ENCODE data around the gene FAM131A.

Gene FAM131A

DNA sequence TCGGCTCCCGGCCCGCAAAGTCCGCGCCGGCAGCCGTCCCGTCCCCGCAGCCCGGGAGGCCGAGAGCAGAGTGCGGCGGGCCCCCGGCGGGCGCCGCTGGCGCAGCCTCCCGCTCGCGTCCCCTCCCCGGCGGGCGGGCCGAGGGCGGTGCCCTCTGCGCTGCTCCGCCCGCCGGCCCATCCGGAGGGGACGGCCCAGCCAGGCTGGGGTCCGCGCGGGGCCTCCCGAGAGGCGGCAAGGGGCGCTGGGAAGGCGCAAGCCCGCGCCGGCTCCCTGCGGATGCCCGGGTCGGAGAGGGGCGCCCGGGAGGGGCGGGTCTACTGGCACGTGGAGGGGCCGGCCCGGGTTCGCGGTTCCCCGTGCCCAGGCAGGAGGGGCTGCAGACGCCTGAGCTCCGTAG lies 24.1 kb downstream of the FAM131A start, which contains the start of the genes CLCN2 and POLR2H (continued):
- TF ChIP-seq ATF2 (tag by site-specific recombination; IDR thresholded peaks at IDR 0.05; ENCODE audit: low read depth) (no peak), PBX3 (CRISPR knock-in tag; IDR thresholded peaks at IDR 0.05) (0 out of 2 replicates have a peak, but pooled peaks have one; percentile 32), ZNF610 (tag by site-specific recombination; IDR thresholded peaks at IDR 0.05; ENCODE audit: borderline replicate concordance) (no peak), GLIS2 (tag by site-specific recombination; IDR thresholded peaks at IDR 0.05) (peak; percentile 40; the same call in 1 of the 2 replicates), ZFP41 (tag by site-specific recombination; IDR thresholded peaks at IDR 0.05; ENCODE audit: borderline replicate concordance) (no peak), EGR2 (tag by site-specific recombination; IDR thresholded peaks at IDR 0.05; ENCODE audit: low read depth) (no peak), AEBP2 (tag by site-specific recombination; IDR thresholded peaks at IDR 0.05; ENCODE audit: borderline replicate concordance) (no peak), ZFP69B (tag by site-specific recombination; IDR thresholded peaks at IDR 0.05) (no peak), WT1 (tag by site-specific recombination; IDR thresholded peaks at IDR 0.05) (no peak), PRDM6 (tag by site-specific recombination; IDR thresholded peaks at IDR 0.05) (no peak), ZNF174 (tag by site-specific recombination; IDR thresholded peaks at IDR 0.05) (no peak), SETDB1 (IDR thresholded peaks at IDR 0.05; ENCODE audit: insufficient read length, low read length) (no peak), ZNF530 (tag by site-specific recombination; IDR thresholded peaks at IDR 0.05; ENCODE audit: low read depth) (no peak), ZNF768 (tag by site-specific recombination; IDR thresholded peaks at IDR 0.05) (no peak), GFI1B (tag by site-specific recombination; IDR thresholded peaks at IDR 0.05) (no peak), ZXDB (tag by site-specific recombination; IDR thresholded peaks at IDR 0.05) (peak; percentile 86), ZBTB21 (tag by site-specific recombination; IDR thresholded peaks at IDR 0.05) (no peak), FEZF1 (tag by site-specific recombination; IDR thresholded peaks at IDR 0.05) (no peak), ZNF184 (tag by site-specific recombination; IDR thresholded peaks at IDR 0.05) (no peak), IKZF3 (tag by site-specific recombination; IDR thresholded peaks at IDR 0.05) (no peak)
- TF ChIP-seq, protein P1, sequence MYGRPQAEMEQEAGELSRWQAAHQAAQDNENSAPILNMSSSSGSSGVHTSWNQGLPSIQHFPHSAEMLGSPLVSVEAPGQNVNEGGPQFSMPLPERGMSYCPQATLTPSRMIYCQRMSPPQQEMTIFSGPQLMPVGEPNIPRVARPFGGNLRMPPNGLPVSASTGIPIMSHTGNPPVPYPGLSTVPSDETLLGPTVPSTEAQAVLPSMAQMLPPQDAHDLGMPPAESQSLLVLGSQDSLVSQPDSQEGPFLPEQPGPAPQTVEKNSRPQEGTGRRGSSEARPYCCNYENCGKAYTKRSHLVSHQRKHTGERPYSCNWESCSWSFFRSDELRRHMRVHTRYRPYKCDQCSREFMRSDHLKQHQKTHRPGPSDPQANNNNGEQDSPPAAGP (tag by site-specific recombination; IDR thresholded peaks at IDR 0.05) = no peak
- TF ChIP-seq, protein P2, sequence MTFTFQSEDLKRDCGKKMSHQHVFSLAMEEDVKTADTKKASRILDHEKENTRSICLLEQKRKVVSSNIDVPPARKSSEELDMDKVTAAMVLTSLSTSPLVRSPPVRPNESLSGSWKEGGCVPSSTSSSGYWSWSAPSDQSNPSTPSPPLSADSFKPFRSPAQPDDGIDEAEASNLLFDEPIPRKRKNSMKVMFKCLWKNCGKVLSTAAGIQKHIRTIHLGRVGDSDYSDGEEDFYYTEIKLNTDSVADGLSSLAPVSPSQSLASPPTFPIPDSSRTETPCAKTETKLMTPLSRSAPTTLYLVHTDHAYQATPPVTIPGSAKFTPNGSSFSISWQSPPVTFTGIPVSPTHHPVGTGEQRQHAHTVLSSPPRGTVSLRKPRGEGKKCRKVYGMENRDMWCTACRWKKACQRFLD (tag by site-specific recombination; IDR thresholded peaks at IDR 0.05) = no peak
- TF ChIP-seq, protein P3, sequence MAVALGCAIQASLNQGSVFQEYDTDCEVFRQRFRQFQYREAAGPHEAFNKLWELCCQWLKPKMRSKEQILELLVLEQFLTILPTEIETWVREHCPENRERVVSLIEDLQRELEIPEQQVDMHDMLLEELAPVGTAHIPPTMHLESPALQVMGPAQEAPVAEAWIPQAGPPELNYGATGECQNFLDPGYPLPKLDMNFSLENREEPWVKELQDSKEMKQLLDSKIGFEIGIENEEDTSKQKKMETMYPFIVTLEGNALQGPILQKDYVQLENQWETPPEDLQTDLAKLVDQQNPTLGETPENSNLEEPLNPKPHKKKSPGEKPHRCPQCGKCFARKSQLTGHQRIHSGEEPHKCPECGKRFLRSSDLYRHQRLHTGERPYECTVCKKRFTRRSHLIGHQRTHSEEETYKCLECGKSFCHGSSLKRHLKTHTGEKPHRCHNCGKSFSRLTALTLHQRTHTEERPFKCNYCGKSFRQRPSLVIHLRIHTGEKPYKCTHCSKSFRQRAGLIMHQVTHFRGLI (tag by site-specific recombination; IDR thresholded peaks at IDR 0.05) = peak; percentile 56; the same call in 1 of the 2 replicates
- TF ChIP-seq, protein P4, sequence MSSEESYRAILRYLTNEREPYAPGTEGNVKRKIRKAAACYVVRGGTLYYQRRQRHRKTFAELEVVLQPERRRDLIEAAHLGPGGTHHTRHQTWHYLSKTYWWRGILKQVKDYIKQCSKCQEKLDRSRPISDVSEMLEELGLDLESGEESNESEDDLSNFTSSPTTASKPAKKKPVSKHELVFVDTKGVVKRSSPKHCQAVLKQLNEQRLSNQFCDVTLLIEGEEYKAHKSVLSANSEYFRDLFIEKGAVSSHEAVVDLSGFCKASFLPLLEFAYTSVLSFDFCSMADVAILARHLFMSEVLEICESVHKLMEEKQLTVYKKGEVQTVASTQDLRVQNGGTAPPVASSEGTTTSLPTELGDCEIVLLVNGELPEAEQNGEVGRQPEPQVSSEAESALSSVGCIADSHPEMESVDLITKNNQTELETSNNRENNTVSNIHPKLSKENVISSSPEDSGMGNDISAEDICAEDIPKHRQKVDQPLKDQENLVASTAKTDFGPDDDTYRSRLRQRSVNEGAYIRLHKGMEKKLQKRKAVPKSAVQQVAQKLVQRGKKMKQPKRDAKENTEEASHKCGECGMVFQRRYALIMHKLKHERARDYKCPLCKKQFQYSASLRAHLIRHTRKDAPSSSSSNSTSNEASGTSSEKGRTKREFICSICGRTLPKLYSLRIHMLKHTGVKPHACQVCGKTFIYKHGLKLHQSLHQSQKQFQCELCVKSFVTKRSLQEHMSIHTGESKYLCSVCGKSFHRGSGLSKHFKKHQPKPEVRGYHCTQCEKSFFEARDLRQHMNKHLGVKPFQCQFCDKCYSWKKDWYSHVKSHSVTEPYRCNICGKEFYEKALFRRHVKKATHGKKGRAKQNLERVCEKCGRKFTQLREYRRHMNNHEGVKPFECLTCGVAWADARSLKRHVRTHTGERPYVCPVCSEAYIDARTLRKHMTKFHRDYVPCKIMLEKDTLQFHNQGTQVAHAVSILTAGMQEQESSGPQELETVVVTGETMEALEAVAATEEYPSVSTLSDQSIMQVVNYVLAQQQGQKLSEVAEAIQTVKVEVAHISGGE (tag by site-specific recombination; conservative IDR thresholded peaks at IDR 0.05; ENCODE audit: low read depth) = no peak
